Neural cell (in vitro differentiated cells): ENCODE data around the gene RAPGEF4. TPM values are rescaled to one million over a fixed set of nuclear protein-coding genes. Genes with fewer than 3 reads are reported as not detected.

Experiments used
- H2AFZ ChIP-seq: fragments of 200-600, 300-800 bp; sonication (generic), shearing (Covaris generic); 2 replicates; pipeline ENCODE4 v1.6.0; 2014; ENCODE audit warnings: low read depth, mild to moderate bottlenecking, antibody characterized with exemption, low read length, moderate library complexity
- H3F3A ChIP-seq: fragments of 200-600 bp; shearing (Covaris generic); 2 replicates; pipeline ENCODE4 v1.6.1; 2016; ENCODE audit warnings: mild to moderate bottlenecking, moderate library complexity, mixed read lengths, antibody characterized with exemption, low read length; ENCODE audit not compliant: insufficient read depth, poor library complexity, severe bottlenecking
- H3K27ac ChIP-seq: fragments of 200-600, 300-800 bp; sonication (generic), shearing (Covaris generic); 2 replicates; pipeline ENCODE4 v1.5.1; 2014; ENCODE audit warnings: mild to moderate bottlenecking, low read length, moderate library complexity
- H3K27me3 ChIP-seq: fragments of 300-800, 200-600 bp; sonication (generic), shearing (Covaris generic); 2 replicates; pipeline ENCODE4 v1.6.0; 2014; ENCODE audit warnings: mild to moderate bottlenecking, low read depth, low read length, moderate library complexity; ENCODE audit not compliant: insufficient read depth
- H3K36me3 ChIP-seq: fragments of 300-800, 200-600 bp; sonication (generic), shearing (Covaris generic); 2 replicates; pipeline ENCODE4 v1.5.1; 2014; ENCODE audit warnings: mild to moderate bottlenecking, antibody characterized with exemption, low read length, moderate library complexity; ENCODE audit not compliant: insufficient read depth
- H3K4me2 ChIP-seq: fragments of 300-800, 200-600 bp; sonication (generic), shearing (Covaris generic); 2 replicates; pipeline ENCODE4 v1.6.0; 2014; ENCODE audit warnings: mild to moderate bottlenecking, low read length
- H3K4me3 ChIP-seq: fragments of 300-800, 200-600 bp; sonication (generic), shearing (Covaris generic); 2 replicates; pipeline ENCODE4 v1.5.1; 2014; ENCODE audit warnings: mild to moderate bottlenecking, low read length, moderate library complexity
- H3K79me2 ChIP-seq: fragments of 200-600 bp; shearing (Covaris generic); replicated peaks from 2 replicates; pipeline ENCODE4 v1.6.0; 2014; ENCODE audit warnings: mild to moderate bottlenecking, low read length, moderate library complexity; ENCODE audit not compliant: insufficient read depth
- H3K9ac ChIP-seq: fragments of 300-800, 200-600 bp; sonication (generic), shearing (Covaris generic); 2 replicates; pipeline ENCODE4 v1.6.1; 2016; ENCODE audit warnings: mild to moderate bottlenecking, low read length, mixed read lengths
- H3K9me2 ChIP-seq: fragments of 200-600 bp; shearing (Covaris generic); 2 replicates; pipeline ENCODE4 v1.6.1; 2016; ENCODE audit warnings: mild to moderate bottlenecking, low read length, mixed read lengths; ENCODE audit not compliant: insufficient read depth
- H3K9me3 ChIP-seq: fragments of 200-600, 300-800 bp; sonication (generic), shearing (Covaris generic); 2 replicates; pipeline ENCODE4 v1.6.1; 2016; ENCODE audit warnings: mild to moderate bottlenecking, mixed run types, low read length, moderate library complexity, mixed read lengths
- H4K20me1 ChIP-seq: fragments of 200-600 bp; shearing (Covaris generic); 2 replicates; pipeline ENCODE4 v1.6.1; 2016; ENCODE audit warnings: mild to moderate bottlenecking, mixed run types; ENCODE audit not compliant: insufficient read depth
- CTCF ChIP-seq: fragments of 450-650 bp; IDR thresholded peaks from 2 replicates; pipeline ENCODE4 v1.5.1; 2014; ENCODE audit warnings: antibody characterized with exemption, mild to moderate bottlenecking, moderate library complexity; ENCODE audit not compliant: poor library complexity, severe bottlenecking
- EP300 ChIP-seq: fragments of 450-650 bp; conservative IDR thresholded peaks from 2 replicates; pipeline ENCODE4 v1.6.1; 2014; ENCODE audit warnings: antibody characterized with exemption, mild to moderate bottlenecking, moderate library complexity; ENCODE audit not compliant: poor library complexity, severe bottlenecking
- EZH2 ChIP-seq: fragments of 200-600, 300-800 bp; shearing (Covaris generic), sonication (generic); IDR thresholded peaks from 2 replicates; pipeline ENCODE4 v1.6.1; 2014; ENCODE audit warnings: antibody characterized with exemption, low read length, borderline replicate concordance, mild to moderate bottlenecking; ENCODE audit not compliant: insufficient read depth, poor library complexity, severe bottlenecking
- MXI1 ChIP-seq: fragments of 450-650 bp; conservative IDR thresholded peaks from 2 replicates; pipeline ENCODE4 v1.6.1; 2014; ENCODE audit warnings: antibody characterized with exemption, mild to moderate bottlenecking; ENCODE audit not compliant: poor library complexity, severe bottlenecking
- RAD21 ChIP-seq: fragments of 450-650 bp; conservative IDR thresholded peaks from 2 replicates; pipeline ENCODE4 v1.6.1; 2014; ENCODE audit warnings: antibody characterized with exemption, mild to moderate bottlenecking, moderate library complexity
- REST ChIP-seq: IDR thresholded peaks from 2 replicates; pipeline ENCODE4 v1.6.1; 2012; ENCODE audit warnings: borderline replicate concordance
- SMC3 ChIP-seq: fragments of 450-650 bp; conservative IDR thresholded peaks from 2 replicates; pipeline ENCODE4 v1.6.1; 2014; ENCODE audit warnings: antibody characterized with exemption, mild to moderate bottlenecking, moderate library complexity; ENCODE audit not compliant: poor library complexity
- polyA plus RNA-seq: library from polyadenylated mRNA; depleted of rRNA; stranded (reverse); fragments of >200 nt; gene quantifications from 2 replicates; pipeline ENCODE4 v1.2.3, GENCODE V29; 2014

RAPGEF4 gene
- polyA plus RNA-seq, 1 donor from 2014 or later, result 10.4 TPM

- TF ChIP-seq CTCF (no peak), EZH2 (no peak), RAD21 (no peak)
Observed at GRCh38 chr2:172914341-172915008, 178.8 kb downstream of the RAPGEF4 start (continued).

DNA sequence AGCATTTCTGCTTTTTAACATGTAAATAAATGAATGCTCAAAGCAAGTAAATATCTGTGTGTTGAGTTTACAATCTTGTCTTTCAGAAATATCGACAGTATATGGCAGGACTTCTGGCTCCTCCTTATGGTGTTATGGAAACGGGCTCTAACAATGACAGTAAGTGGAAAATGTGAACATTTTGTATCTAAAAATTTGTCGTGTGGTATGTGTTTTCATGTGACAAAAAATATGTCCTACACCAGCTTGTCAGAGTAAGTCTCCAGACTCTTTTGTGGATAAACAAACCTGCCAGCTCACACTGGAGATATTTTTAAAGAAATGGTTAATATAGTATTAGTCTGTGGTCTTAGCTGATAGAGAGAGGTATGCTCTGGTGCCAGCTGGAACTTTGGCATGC lies 182.1 kb downstream of the RAPGEF4 start:
- no peak overlapping the region for H2AFZ ChIP-seq
- H3K27ac ChIP-seq, result no peak overlapping the region
- no peaks in the 10 kb centered on the region for H3K36me3 ChIP-seq
- H3K9me2 ChIP-seq, result no peaks in the 10 kb centered on the region
- no peak overlapping the region for H3K4me2 ChIP-seq
- no peak overlapping the region for H3K4me3 ChIP-seq
- H3K27me3 ChIP-seq, result no peaks in the 10 kb centered on the region
- TF ChIP-seq RAD21, result no peak
- TF ChIP-seq EP300, result no peak
- no peak for TF ChIP-seq REST
- no peak for TF ChIP-seq SMC3
- no peak for TF ChIP-seq MXI1
- H4K20me1 ChIP-seq, result no peaks in the 10 kb centered on the region
- H3F3A ChIP-seq, result no peaks in the 10 kb centered on the region
- no peaks in the 10 kb centered on the region for H3K9me3 ChIP-seq
- H3K9ac ChIP-seq, result no peak overlapping the region
- no peaks in the 10 kb centered on the region for H3K79me2 ChIP-seq

DNA sequence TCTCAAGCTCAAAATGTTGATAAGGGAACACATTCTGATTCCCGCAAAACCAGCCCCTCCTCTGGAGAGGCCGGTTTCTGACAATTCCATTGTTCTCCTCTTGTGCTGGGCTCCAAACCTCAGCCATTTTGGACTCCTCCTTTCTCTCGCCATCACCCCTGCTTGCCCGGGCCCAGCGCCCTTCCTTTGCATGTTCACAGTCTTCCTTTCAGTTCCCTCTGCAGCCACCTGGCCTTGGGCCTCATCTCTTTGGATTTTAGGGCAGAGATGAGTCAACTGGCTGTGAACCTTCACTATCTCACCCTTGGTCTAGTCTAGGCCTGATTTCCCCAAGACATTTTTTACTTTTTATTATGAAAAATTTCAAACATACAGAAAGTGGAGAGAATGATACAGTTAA lies 184.1 kb downstream of the RAPGEF4 start:
- Histone ChIP-seq H3K27ac (no peak overlapping the region), H3K79me2 (no peaks in the 10 kb centered on the region), H3K9ac (no peak overlapping the region), H4K20me1 (no peaks in the 10 kb centered on the region), H3K9me3 (no peaks in the 10 kb centered on the region), H3K4me3 (no peak overlapping the region), H3K36me3 (no peaks in the 10 kb centered on the region), H3K27me3 (no peaks in the 10 kb centered on the region), H3K9me2 (no peaks in the 10 kb centered on the region), H3F3A (no peaks in the 10 kb centered on the region), H3K4me2 (no peak overlapping the region), H2AFZ (no peak overlapping the region)
- no peak for TF ChIP-seq MXI1
